HepG2 (cell line): ENCODE results near the gene PHF13. TPM values are rescaled to one million over a fixed set of nuclear protein-coding genes. Genes with fewer than 3 reads are reported as not detected.

Experiments
- ATAC-seq: fragments of 200-7000 bp; cut with Tn5 transposase; 3 replicates; pipeline ENCODE4 v1.9.1; 2020; ENCODE audit warnings: mild to moderate bottlenecking, moderate library complexity
- BruUV-seq: library from RNA; stranded (reverse); fragments of 400-500 nt; replicated peaks from 2 replicates; lab custom pipeline; 2021; lab: Mats Ljungman, UMichigan
- CTCF ChIA-PET: fragments of 300-600 bp; formaldehyde crosslinking; extraction: SDS; loops from one replicate; lab custom pipeline; 2021; ENCODE audit warnings: low total read pairs, inconsistent platforms, low intra/inter-chr PET ratio; lab: Yijun Ruan, JAX
- POLR2A ChIA-PET: fragments of 350-600 bp; sonication (Branson Sonifier 250); formaldehyde crosslinking; loops from one replicate; lab custom pipeline; 2020; ENCODE audit warnings: antibody characterized with exemption, inconsistent platforms; lab: Yijun Ruan, JAX
- DNase-seq: peaks from one replicate; pipeline ENCODE4 v3.0.0-alpha.2; 2015; ENCODE audit warnings: low spot score
- FAIRE-seq: peaks from 3 replicates; lab custom pipeline; 2011; peaks lifted over from hg19 to GRCh38; lab: Jason Lieb, UNC
- H2AFZ ChIP-seq: one replicate; pipeline ENCODE4 v1.6.1; 2011; ENCODE audit warnings: low read length, inconsistent platforms
- H3K27ac ChIP-seq: fragments of 300-600 bp; 3 replicates; pipeline ENCODE4 v1.8.0; 2011; ENCODE audit warnings: mixed run types, mild to moderate bottlenecking, mixed read lengths, low read length, inconsistent platforms; ENCODE audit not compliant: insufficient read depth; ENCODE audit errors: extremely low read length
- H3K27me3 ChIP-seq, 2 experiments: fragments of 200-600 bp in 1 of 2; 2 replicates in 1 of 2; 3 replicates in 1 of 2; pipeline versions ENCODE4 v1.6.0 to v1.8.0; 2011; ENCODE audit warnings: low read length in 2 of 2, mild to moderate bottlenecking in 2 of 2, moderate library complexity in 2 of 2, inconsistent platforms in 1 of 2; ENCODE audit not compliant: insufficient read depth in 2 of 2, control insufficient read depth in 1 of 2
- H3K36me3 ChIP-seq, 2 experiments: fragments of 200-600 bp in 1 of 2; replicated peaks in 1 of 2; 2 replicates in 1 of 2; 3 replicates in 1 of 2; pipeline versions ENCODE4 v1.5.1 to v1.8.0; 2011; ENCODE audit warnings: low read length in 2 of 2, inconsistent platforms in 1 of 2; ENCODE audit not compliant: insufficient read depth in 2 of 2, control insufficient read depth in 1 of 2
- H3K4me1 ChIP-seq: 2 replicates; pipeline ENCODE4 v1.5.1; 2012; ENCODE audit warnings: low read length, inconsistent platforms; ENCODE audit not compliant: insufficient read depth
- H3K4me2 ChIP-seq: 2 replicates; pipeline ENCODE4 v1.6.0; 2011; ENCODE audit warnings: low read depth, low read length, inconsistent platforms
- H3K4me3 ChIP-seq, 3 experiments: fragments of 200-600 bp in 1 of 3; sonication (generic), shearing (Covaris generic) in 1 of 3; replicated peaks in 1 of 3; 2 replicates each; pipeline ENCODE4 v1.5.1; 2011 to 2016; ENCODE audit warnings: low read length in 3 of 3, inconsistent platforms in 2 of 3, low read depth in 2 of 3, mild to moderate bottlenecking in 2 of 3, control low read depth in 1 of 3, mixed read lengths in 1 of 3; ENCODE audit not compliant: insufficient read depth in 1 of 3
- H3K79me2 ChIP-seq: one replicate; pipeline ENCODE4 v1.6.1; 2011; ENCODE audit warnings: low read length, inconsistent platforms; ENCODE audit not compliant: insufficient read depth
- H3K9ac ChIP-seq: 2 replicates; pipeline ENCODE4 v1.6.0; 2011; ENCODE audit warnings: mild to moderate bottlenecking, low read depth, low read length, inconsistent platforms; ENCODE audit not compliant: insufficient read depth
- H3K9me3 ChIP-seq: 2 replicates; pipeline ENCODE4 v1.5.1; 2012; ENCODE audit warnings: mild to moderate bottlenecking, low read length
- H4K20me1 ChIP-seq: 2 replicates; pipeline ENCODE4 v1.6.0; 2011; ENCODE audit warnings: inconsistent platforms, mild to moderate bottlenecking, low read length, moderate library complexity; ENCODE audit not compliant: insufficient read depth
- MYNN ChIP-seq: sonication (generic); formaldehyde crosslinking; IDR thresholded peaks from 2 replicates; pipeline ENCODE4 v1.4.0; 2020; ENCODE audit warnings: mild to moderate bottlenecking, low read depth, missing genetic modification reagents
- NR3C1 ChIP-seq: sonication (generic); formaldehyde crosslinking; IDR thresholded peaks from 2 replicates; pipeline ENCODE4 v1.4.0; 2020; ENCODE audit warnings: missing genetic modification reagents
- ZNF121 ChIP-seq: sonication (generic); formaldehyde crosslinking; IDR thresholded peaks from 2 replicates; pipeline ENCODE4 v1.5.0; 2020; ENCODE audit warnings: mild to moderate bottlenecking, missing genetic modification reagents
- ZNF17 ChIP-seq: sonication (generic); formaldehyde crosslinking; IDR thresholded peaks from 2 replicates; pipeline ENCODE4 v1.5.0; 2020; ENCODE audit warnings: mild to moderate bottlenecking, missing genetic modification reagents
- ZNF256 ChIP-seq: sonication (generic); formaldehyde crosslinking; conservative IDR thresholded peaks from 2 replicates; pipeline ENCODE4 v1.4.0; 2020; ENCODE audit warnings: missing genetic modification reagents
- ZNF33B ChIP-seq: sonication (generic); formaldehyde crosslinking; IDR thresholded peaks from 2 replicates; pipeline ENCODE4 v1.5.1; 2020; ENCODE audit warnings: mild to moderate bottlenecking, missing genetic modification reagents
- WGBS: methylation state at CpG from one replicate; pipeline ENCODE4 v1.1.6; 2017; ENCODE audit warnings: low lambda C conversion rate; 5-methylcytosine and 5-hydroxymethylcytosine counted together
- in situ Hi-C: cut with HindIII; loops from 2 replicates; pipeline ENCODE4 v1.10.0; 2017; ENCODE audit warnings: low pct_unique_long_range_greater_than_20kb; ENCODE audit not compliant: extremely low pct_ligation_motif_present
- intact Hi-C: fragments of 100-400 bp; cut with micrococcal nuclease; formaldehyde crosslinking; loops from one replicate; pipeline ENCODE4 v1.10.0; 2022; ENCODE audit not compliant: unreplicated experiment
- polyA plus RNA-seq, 8 experiments: library from polyadenylated mRNA; depleted of rRNA in 3 of 8; stranded (reverse) in 7 of 8; unstranded in 1 of 8; fragments of >200 nt; fragmentation: Illumina TruSeq in 4 of 8; extraction: Trizol in 4 of 8; gene quantifications; 2 replicates each; pipeline versions ENCODE4 v1.2.1 to v1.2.3, GENCODE V29; 2011 to 2016; ENCODE audit warnings: low read depth in 4 of 8, missing spikeins in 1 of 8, mixed read lengths in 1 of 8; ENCODE audit not compliant: insufficient read depth in 1 of 8
- total RNA-seq, 5 experiments: library from RNA; depleted of rRNA; stranded (reverse); fragments of >200 nt; fragmentation: Illumina TruSeq; extraction: Trizol; gene quantifications; 2 replicates each; pipeline ENCODE4 v1.2.3, GENCODE V29; 2016; ENCODE audit warnings: low read depth in 1 of 5

Gene PHF13
- total and polyA plus RNA-seq, 2 of the 13 experiments (the other 11 are each of a cell fraction or from before 2014, with no cell fraction given), result 4.7 to 7.4 TPM

DNA sequence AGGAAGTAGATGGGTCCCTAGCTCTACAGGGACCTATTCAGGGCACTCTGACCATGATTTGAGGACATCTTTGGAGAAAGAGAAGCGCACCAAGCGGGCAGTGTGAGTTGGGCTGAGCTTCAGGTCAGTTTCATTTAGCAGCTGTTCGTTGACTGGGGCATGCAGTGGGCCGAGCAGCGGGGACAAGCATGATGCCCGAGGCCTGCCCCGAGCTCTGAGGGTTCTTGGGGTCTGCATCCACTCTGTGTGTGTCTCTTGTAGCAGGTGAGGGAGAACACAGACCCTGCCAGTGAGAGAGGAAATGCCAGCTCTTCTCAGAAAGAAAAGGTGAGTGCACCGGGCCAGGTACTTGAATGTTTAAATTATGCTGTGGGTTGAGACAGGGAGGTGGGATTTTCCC, 16.5 kb downstream of the PHF13 start:
- TF ChIP-seq NR3C1 (no peak), ZNF256 (CRISPR knock-in tag) (no peak), MYNN (CRISPR knock-in tag) (no peak), ZNF33B (CRISPR knock-in tag) (no peak)
- intact Hi-C loops, result no loop called here
- Histone ChIP-seq H3K4me1 (peaks cover 12% of the 10 kb centered on the region), H3K27me3 (no peaks in the 10 kb centered on the region; a peak in 1 of 5 replicates), H3K36me3 (peaks cover 15 to 60% of the 10 kb centered on the region in 2 experiments; a peak in 4 of 5 replicates), H3K4me2 (no peak overlapping the region), H4K20me1 (peaks cover 8% of the 10 kb centered on the region; the same call in 1 of the 2 replicates), H3K9ac (no peak overlapping the region), H3K79me2 (peaks cover 26% of the 10 kb centered on the region), H3K27ac (no peak overlapping the region), H2AFZ (no peak overlapping the region), H3K9me3 (no peaks in the 10 kb centered on the region), H3K4me3 (no peak overlapping the region)
- CTCF ChIA-PET, result no interaction called here
- 95% methylated on average over 8 of the region's 8 CpGs for WGBS
- no peak for DNase-seq
- FAIRE-seq, result no peak
- POLR2A ChIA-PET, result no interaction called here
- no TSS peak for BruUV-seq
- ATAC-seq, result no peak
- in situ Hi-C loops, result no loop called here

DNA sequence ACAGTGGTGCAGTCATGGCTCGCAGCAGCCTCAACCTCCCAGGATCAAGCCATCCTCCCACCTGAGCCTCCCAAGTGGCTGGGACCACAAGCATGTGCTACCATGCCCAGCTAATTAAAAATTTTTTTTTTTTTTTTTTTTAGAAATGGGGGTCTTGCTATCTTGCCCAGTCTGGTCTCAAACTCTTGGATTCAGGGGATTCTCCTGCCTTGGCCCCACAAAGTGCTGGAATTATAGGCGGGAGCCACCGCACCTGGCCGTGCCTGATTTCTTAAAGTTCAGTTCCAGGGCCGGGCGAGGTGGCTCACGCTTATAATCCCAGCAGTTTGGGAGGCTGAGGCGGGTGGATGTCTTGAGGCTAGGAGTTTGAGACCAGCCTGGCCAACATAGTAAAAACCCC, 17.5 kb downstream of the PHF13 start:
- ChIA-PET POLR2A (no interaction called here), CTCF (no interaction called here)
- Histone ChIP-seq H4K20me1 (peaks cover 8% of the 10 kb centered on the region; the same call in 1 of the 2 replicates), H3K4me3 (no peak overlapping the region), H3K79me2 (peaks cover 17% of the 10 kb centered on the region), H3K27me3 (no peaks in the 10 kb centered on the region), H3K4me2 (no peak overlapping the region), H3K36me3 (peaks cover 22 to 69% of the 10 kb centered on the region in 2 experiments; a peak in 4 of 5 replicates), H3K27ac (no peak overlapping the region), H3K9me3 (no peaks in the 10 kb centered on the region), H3K4me1 (peaks cover 11% of the 10 kb centered on the region), H3K9ac (no peak overlapping the region), H2AFZ (no peak overlapping the region)
- intact Hi-C loops, result no loop called here
- TF ChIP-seq ZNF121 (CRISPR knock-in tag), result peak; percentile 43; the same call in 1 of the 2 replicates
- TF ChIP-seq ZNF17 (CRISPR knock-in tag), result no peak
- in situ Hi-C loops, result no loop called here
- no TSS peak for BruUV-seq
- WGBS, result 99% methylated on average over 8 of the region's 8 CpGs
- DNase-seq (no peak), ATAC-seq (no peak), FAIRE-seq (no peak)
